SU-DHL-6 (cell line): Measurements from ENCODE around the gene IFNA4.

Experiments
- CTCF ChIP-seq: fragments of 200-600 bp; sonication (generic); IDR thresholded peaks from one replicate; pipeline ENCODE4 v1.5.1; 2017; ENCODE audit warnings: antibody characterized with exemption, mild to moderate bottlenecking, low read length, moderate library complexity; ENCODE audit not compliant: insufficient read depth, poor library complexity, severe bottlenecking
- EZH2phosphoT487 ChIP-seq: fragments of 200-600 bp; sonication (generic), shearing (Covaris generic); conservative IDR thresholded peaks from 2 replicates; pipeline ENCODE4 v1.6.1; 2018; ENCODE audit warnings: mild to moderate bottlenecking, antibody characterized with exemption, low read length, moderate library complexity, mixed read lengths

- TF ChIP-seq CTCF = no peak
- TF ChIP-seq EZH2phosphoT487 = no peak
These were observed 27.2 kb downstream of the IFNA4 start for GRCh38 chr9:21160178-21160577.
